ENCODE measurements around the gene DCBLD2. TPM values are rescaled to one million over a fixed set of nuclear protein-coding genes. Genes with fewer than 3 reads are reported as not detected.
A peak's percentile ranks its signal among the peaks of the same experiment; 100 is the strongest.

Gene DCBLD2
- total and polyA plus RNA-seq, 2 of the 13 experiments (the other 11 are each of a cell fraction or from before 2014, with no cell fraction given) = 43.8 to 56.9 TPM

DNA sequence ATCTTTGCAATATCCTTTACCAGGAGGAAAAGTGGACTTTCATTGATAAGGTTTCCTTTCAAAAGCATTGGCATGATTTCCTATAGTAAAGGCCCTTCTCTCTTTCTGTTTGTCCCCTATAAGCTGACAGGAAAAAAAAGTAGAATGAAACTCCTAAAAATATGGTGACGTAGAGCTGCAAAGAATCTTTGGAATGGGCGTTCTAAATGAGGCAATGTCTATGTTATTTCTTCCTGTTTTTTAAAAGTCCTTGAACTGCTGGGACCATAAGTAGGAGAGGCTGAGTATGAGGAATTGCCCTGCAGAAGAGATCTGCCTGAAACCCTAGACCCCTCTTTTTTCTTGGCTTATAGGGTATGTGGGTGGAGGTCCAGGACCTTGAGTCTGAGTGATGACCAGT is 121.2 kb downstream of the DCBLD2 start:
- H3K4me3 ChIP-seq (replicated peaks in 1 of 3; ENCODE audit: insufficient read depth in 1 of 3, low read depth in 2 of 3, low read length in 3 of 3) = no peak overlapping the region
- TF ChIP-seq, protein P1, sequence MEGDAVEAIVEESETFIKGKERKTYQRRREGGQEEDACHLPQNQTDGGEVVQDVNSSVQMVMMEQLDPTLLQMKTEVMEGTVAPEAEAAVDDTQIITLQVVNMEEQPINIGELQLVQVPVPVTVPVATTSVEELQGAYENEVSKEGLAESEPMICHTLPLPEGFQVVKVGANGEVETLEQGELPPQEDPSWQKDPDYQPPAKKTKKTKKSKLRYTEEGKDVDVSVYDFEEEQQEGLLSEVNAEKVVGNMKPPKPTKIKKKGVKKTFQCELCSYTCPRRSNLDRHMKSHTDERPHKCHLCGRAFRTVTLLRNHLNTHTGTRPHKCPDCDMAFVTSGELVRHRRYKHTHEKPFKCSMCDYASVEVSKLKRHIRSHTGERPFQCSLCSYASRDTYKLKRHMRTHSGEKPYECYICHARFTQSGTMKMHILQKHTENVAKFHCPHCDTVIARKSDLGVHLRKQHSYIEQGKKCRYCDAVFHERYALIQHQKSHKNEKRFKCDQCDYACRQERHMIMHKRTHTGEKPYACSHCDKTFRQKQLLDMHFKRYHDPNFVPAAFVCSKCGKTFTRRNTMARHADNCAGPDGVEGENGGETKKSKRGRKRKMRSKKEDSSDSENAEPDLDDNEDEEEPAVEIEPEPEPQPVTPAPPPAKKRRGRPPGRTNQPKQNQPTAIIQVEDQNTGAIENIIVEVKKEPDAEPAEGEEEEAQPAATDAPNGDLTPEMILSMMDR (CRISPR knock-in tag; IDR thresholded peaks at IDR 0.05) = no peak
- TF ChIP-seq, protein P2, sequence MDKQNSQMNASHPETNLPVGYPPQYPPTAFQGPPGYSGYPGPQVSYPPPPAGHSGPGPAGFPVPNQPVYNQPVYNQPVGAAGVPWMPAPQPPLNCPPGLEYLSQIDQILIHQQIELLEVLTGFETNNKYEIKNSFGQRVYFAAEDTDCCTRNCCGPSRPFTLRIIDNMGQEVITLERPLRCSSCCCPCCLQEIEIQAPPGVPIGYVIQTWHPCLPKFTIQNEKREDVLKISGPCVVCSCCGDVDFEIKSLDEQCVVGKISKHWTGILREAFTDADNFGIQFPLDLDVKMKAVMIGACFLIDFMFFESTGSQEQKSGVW (CRISPR knock-in tag; IDR thresholded peaks at IDR 0.05; ENCODE audit: borderline replicate concordance) = no peak
- TF ChIP-seq ZNF501 (CRISPR knock-in tag; IDR thresholded peaks at IDR 0.05) (no peak), ZFAT (CRISPR knock-in tag; conservative IDR thresholded peaks at IDR 0.05) (no peak), RORA (CRISPR knock-in tag; IDR thresholded peaks at IDR 0.05) (no peak), POLR2AphosphoS5 (IDR thresholded peaks at IDR 0.05; ENCODE audit: low read depth, low read length) (no peak)
- TF ChIP-seq, protein P3, sequence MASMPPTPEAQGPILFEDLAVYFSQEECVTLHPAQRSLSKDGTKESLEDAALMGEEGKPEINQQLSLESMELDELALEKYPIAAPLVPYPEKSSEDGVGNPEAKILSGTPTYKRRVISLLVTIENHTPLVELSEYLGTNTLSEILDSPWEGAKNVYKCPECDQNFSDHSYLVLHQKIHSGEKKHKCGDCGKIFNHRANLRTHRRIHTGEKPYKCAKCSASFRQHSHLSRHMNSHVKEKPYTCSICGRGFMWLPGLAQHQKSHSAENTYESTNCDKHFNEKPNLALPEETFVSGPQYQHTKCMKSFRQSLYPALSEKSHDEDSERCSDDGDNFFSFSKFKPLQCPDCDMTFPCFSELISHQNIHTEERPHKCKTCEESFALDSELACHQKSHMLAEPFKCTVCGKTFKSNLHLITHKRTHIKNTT (CRISPR knock-in tag; IDR thresholded peaks at IDR 0.05) = no peak
- TF ChIP-seq, protein P4, sequence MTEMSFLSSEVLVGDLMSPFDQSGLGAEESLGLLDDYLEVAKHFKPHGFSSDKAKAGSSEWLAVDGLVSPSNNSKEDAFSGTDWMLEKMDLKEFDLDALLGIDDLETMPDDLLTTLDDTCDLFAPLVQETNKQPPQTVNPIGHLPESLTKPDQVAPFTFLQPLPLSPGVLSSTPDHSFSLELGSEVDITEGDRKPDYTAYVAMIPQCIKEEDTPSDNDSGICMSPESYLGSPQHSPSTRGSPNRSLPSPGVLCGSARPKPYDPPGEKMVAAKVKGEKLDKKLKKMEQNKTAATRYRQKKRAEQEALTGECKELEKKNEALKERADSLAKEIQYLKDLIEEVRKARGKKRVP (CRISPR knock-in tag; IDR thresholded peaks at IDR 0.05) = no peak
- TF ChIP-seq, protein P5, sequence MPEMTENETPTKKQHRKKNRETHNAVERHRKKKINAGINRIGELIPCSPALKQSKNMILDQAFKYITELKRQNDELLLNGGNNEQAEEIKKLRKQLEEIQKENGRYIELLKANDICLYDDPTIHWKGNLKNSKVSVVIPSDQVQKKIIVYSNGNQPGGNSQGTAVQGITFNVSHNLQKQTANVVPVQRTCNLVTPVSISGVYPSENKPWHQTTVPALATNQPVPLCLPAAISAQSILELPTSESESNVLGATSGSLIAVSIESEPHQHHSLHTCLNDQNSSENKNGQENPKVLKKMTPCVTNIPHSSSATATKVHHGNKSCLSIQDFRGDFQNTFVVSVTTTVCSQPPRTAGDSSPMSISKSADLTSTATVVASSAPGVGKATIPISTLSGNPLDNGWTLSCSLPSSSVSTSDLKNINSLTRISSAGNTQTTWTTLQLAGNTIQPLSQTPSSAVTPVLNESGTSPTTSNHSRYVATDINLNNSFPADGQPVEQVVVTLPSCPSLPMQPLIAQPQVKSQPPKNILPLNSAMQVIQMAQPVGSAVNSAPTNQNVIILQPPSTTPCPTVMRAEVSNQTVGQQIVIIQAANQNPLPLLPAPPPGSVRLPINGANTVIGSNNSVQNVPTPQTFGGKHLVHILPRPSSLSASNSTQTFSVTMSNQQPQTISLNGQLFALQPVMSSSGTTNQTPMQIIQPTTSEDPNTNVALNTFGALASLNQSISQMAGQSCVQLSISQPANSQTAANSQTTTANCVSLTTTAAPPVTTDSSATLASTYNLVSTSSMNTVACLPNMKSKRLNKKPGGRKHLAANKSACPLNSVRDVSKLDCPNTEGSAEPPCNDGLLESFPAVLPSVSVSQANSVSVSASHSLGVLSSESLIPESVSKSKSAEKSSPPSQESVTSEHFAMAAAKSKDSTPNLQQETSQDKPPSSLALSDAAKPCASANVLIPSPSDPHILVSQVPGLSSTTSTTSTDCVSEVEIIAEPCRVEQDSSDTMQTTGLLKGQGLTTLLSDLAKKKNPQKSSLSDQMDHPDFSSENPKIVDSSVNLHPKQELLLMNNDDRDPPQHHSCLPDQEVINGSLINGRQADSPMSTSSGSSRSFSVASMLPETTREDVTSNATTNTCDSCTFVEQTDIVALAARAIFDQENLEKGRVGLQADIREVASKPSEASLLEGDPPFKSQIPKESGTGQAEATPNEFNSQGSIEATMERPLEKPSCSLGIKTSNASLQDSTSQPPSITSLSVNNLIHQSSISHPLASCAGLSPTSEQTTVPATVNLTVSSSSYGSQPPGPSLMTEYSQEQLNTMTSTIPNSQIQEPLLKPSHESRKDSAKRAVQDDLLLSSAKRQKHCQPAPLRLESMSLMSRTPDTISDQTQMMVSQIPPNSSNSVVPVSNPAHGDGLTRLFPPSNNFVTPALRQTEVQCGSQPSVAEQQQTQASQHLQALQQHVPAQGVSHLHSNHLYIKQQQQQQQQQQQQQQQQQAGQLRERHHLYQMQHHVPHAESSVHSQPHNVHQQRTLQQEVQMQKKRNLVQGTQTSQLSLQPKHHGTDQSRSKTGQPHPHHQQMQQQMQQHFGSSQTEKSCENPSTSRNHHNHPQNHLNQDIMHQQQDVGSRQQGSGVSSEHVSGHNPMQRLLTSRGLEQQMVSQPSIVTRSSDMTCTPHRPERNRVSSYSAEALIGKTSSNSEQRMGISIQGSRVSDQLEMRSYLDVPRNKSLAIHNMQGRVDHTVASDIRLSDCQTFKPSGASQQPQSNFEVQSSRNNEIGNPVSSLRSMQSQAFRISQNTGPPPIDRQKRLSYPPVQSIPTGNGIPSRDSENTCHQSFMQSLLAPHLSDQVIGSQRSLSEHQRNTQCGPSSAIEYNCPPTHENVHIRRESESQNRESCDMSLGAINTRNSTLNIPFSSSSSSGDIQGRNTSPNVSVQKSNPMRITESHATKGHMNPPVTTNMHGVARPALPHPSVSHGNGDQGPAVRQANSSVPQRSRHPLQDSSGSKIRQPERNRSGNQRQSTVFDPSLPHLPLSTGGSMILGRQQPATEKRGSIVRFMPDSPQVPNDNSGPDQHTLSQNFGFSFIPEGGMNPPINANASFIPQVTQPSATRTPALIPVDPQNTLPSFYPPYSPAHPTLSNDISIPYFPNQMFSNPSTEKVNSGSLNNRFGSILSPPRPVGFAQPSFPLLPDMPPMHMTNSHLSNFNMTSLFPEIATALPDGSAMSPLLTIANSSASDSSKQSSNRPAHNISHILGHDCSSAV (CRISPR knock-in tag; IDR thresholded peaks at IDR 0.05; ENCODE audit: borderline replicate concordance) = no peak
- no peak overlapping the region for H2AFZ ChIP-seq (ENCODE audit: low read length)
- no peaks in the 10 kb centered on the region for H3K27me3 ChIP-seq (ENCODE audit: control insufficient read depth in 1 of 2, insufficient read depth in 2 of 2, low read length in 2 of 2)
- peaks cover 3% of the 10 kb centered on the region for H3K79me2 ChIP-seq (ENCODE audit: insufficient read depth, low read length)
- H3K9me3 ChIP-seq (ENCODE audit: low read length) = no peaks in the 10 kb centered on the region
- POLR2A ChIA-PET = no interaction called here
- no peaks in the 10 kb centered on the region for H4K20me1 ChIP-seq (ENCODE audit: insufficient read depth, low read length)
- FAIRE-seq (no peak), DNase-seq (ENCODE audit: low spot score) (no peak), ATAC-seq (no peak)
- no TSS peak for BruUV-seq (replicated peaks)
- intact Hi-C loops (cut with micrococcal nuclease; ENCODE audit: unreplicated experiment) (loop anchor here (5.0 kb wide), 1 partner anchor 88 kb away; no protein-coding TSS in a partner anchor), in situ Hi-C loops (cut with HindIII; ENCODE audit: extremely low pct_ligation_motif_present, low pct_unique_long_range_greater_than_20kb) (no loop called here)
- 92% methylated on average over 2 of the region's 2 CpGs for WGBS (ENCODE audit: low lambda C conversion rate)
- CTCF ChIA-PET (ENCODE audit: low intra/inter-chr PET ratio, low total read pairs) = no interaction called here
- H3K4me2 ChIP-seq (ENCODE audit: low read depth, low read length) = peak overlapping the region; percentile 6; the same call in 1 of the 2 replicates
- peaks cover 0 to 3% of the 10 kb centered on the region in 2 experiments; a peak in 2 of 5 replicates for H3K36me3 ChIP-seq (replicated peaks in 1 of 2; ENCODE audit: control insufficient read depth in 1 of 2, insufficient read depth in 2 of 2, low read length in 2 of 2)
- no peak overlapping the region for H3K9ac ChIP-seq (ENCODE audit: insufficient read depth, low read depth, low read length)
- peak overlapping the region; percentile 83 for H3K27ac ChIP-seq (ENCODE audit: extremely low read length, insufficient read depth, low read length)
- peaks cover 99% of the 10 kb centered on the region for H3K4me1 ChIP-seq (ENCODE audit: insufficient read depth, low read length)

Data from HepG2 (cell line).